ENCODE measurements around the gene CCL11. TPM values are rescaled to one million over a fixed set of nuclear protein-coding genes. Genes with fewer than 3 reads are reported as not detected.

The CCL11 gene
- polyA plus RNA-seq (ENCODE audit: insufficient read length in 4 of 4): 1 to 10 TPM in 3 of 4 donors, under 1 TPM in 1; 0.63 to 1.5 (median 1.1) TPM

- peak in 2 of 4 donors; percentile 25 to 26 for DNase-seq (ENCODE audit: low read depth in 4 of 4, low spot score in 3 of 4)
Observed at GRCh38 chr17:34285286-34285792, at the start of gene CCL11. Gene CCL11 (plus strand): TSS chr17:34285742. CDS start chr17:34285809, 67 bp downstream.

GRCh38 chr17:34236281-34236892 is 49.2 kb upstream of the CCL11 start:
- DNase-seq (ENCODE audit: low read depth in 4 of 4, low spot score in 3 of 4): no peak

GRCh38 chr17:34237458-34237857 is 48.1 kb upstream of the CCL11 start:
- DNase-seq (ENCODE audit: low read depth in 4 of 4, low spot score in 3 of 4): no peak

GRCh38 chr17:34241062-34241461 is 44.5 kb upstream of the CCL11 start:
- DNase-seq (ENCODE audit: low read depth in 4 of 4, low spot score in 3 of 4): peak in 1 of 4 donors; percentile 21

GRCh38 chr17:34242587-34243363 is 42.8 kb upstream of the CCL11 start:
- DNase-seq (ENCODE audit: low read depth in 4 of 4, low spot score in 3 of 4): no peak

- DNase-seq (ENCODE audit: low read depth in 4 of 4, low spot score in 3 of 4): no peak
Observed at GRCh38 chr17:34243364-34244320, 41.9 kb upstream of the CCL11 start.

- DNase-seq (ENCODE audit: low read depth in 4 of 4, low spot score in 3 of 4): no peak
Observed at GRCh38 chr17:34245351-34245905, 40.1 kb upstream of the CCL11 start.

- DNase-seq (ENCODE audit: low read depth in 4 of 4, low spot score in 3 of 4): no peak
Observed at GRCh38 chr17:34246446-34246845, 39.1 kb upstream of the CCL11 start.

- no peak for DNase-seq (ENCODE audit: low read depth in 4 of 4, low spot score in 3 of 4)
Observed at GRCh38 chr17:34246881-34247280, 38.7 kb upstream of the CCL11 start.

GRCh38 chr17:34248511-34249024 is 37.0 kb upstream of the CCL11 start:
- DNase-seq (ENCODE audit: low read depth in 4 of 4, low spot score in 3 of 4): no peak

- DNase-seq (ENCODE audit: low read depth in 4 of 4, low spot score in 3 of 4): no peak
Observed at GRCh38 chr17:34249061-34249460, 36.5 kb upstream of the CCL11 start.

GRCh38 chr17:34249478-34249877 is 36.1 kb upstream of the CCL11 start:
- DNase-seq (ENCODE audit: low read depth in 4 of 4, low spot score in 3 of 4): no peak

- DNase-seq (ENCODE audit: low read depth in 4 of 4, low spot score in 3 of 4): no peak
Observed at GRCh38 chr17:34251186-34251585, 34.4 kb upstream of the CCL11 start.

- no peak for DNase-seq (ENCODE audit: low read depth in 4 of 4, low spot score in 3 of 4)
Observed at GRCh38 chr17:34252095-34252443, 33.5 kb upstream of the CCL11 start.

- DNase-seq (ENCODE audit: low read depth in 4 of 4, low spot score in 3 of 4): peak in 3 of 4 donors; percentile 46 to 60 (median 56)
Observed at GRCh38 chr17:34252444-34253138, 33.0 kb upstream of the CCL11 start.

GRCh38 chr17:34253139-34253525 is 32.4 kb upstream of the CCL11 start:
- no peak for DNase-seq (ENCODE audit: low read depth in 4 of 4, low spot score in 3 of 4)

- no peak for DNase-seq (ENCODE audit: low read depth in 4 of 4, low spot score in 3 of 4)
Observed at GRCh38 chr17:34254146-34254545, 31.4 kb upstream of the CCL11 start.

- peak in 3 of 4 donors; percentile 45 to 55 (median 46) for DNase-seq (ENCODE audit: low read depth in 4 of 4, low spot score in 3 of 4)
Observed at GRCh38 chr17:34254651-34255380, 30.7 kb upstream of the CCL11 start, which contains the start of gene CCL2. Gene CCL2 (plus strand): TSS chr17:34255285. CDS start chr17:34255350, 65 bp downstream.

- DNase-seq (ENCODE audit: low read depth in 4 of 4, low spot score in 3 of 4): no peak
Observed at GRCh38 chr17:34255381-34255732, 30.2 kb upstream of the CCL11 start.

Data from right renal pelvis (tissue), 4 donors.